ENCODE measurements around the gene CDC42EP3.

The CDC42EP3 gene

GRCh38 chr2:37671816-37672103 lies 318 bp upstream of the CDC42EP3 start:
- no peak for TF ChIP-seq CTCF (conservative IDR thresholded peaks at IDR 0.05; ENCODE audit: low read depth, low read length)
- Histone ChIP-seq H3K9ac (peak overlapping the region; percentile 59; the same call in 1 of the 2 replicates), H4K20me1 (ENCODE audit: insufficient read depth) (no peaks in the 10 kb centered on the region), H3K4me1 (ENCODE audit: low read depth, poor library complexity, severe bottlenecking) (peaks cover 35% of the 10 kb centered on the region), H2AFZ (ENCODE audit: low read depth) (peak overlapping the region; percentile 82), H3K4me2 (peak overlapping the region; percentile 61), H3K27me3 (ENCODE audit: insufficient read depth, low read depth) (no peaks in the 10 kb centered on the region), H3K4me3 (IDR thresholded peaks at IDR 0.05; ENCODE audit: insufficient read depth, low read depth, low read length) (no peak overlapping the region), H3K79me2 (ENCODE audit: insufficient read depth, low read depth) (peaks cover 17% of the 10 kb centered on the region; the same call in 1 of the 2 replicates), H3K36me3 (ENCODE audit: insufficient read depth) (no peaks in the 10 kb centered on the region), H3K27ac (peak overlapping the region; percentile 49; the same call in 1 of the 2 replicates)

GRCh38 chr2:37670378-37671008 lies 949 bp downstream of the CDC42EP3 start:
- no peak for TF ChIP-seq CTCF (conservative IDR thresholded peaks at IDR 0.05; ENCODE audit: low read depth, low read length)

GRCh38 chr2:37669446-37669845 lies 2.0 kb downstream of the CDC42EP3 start:
- Histone ChIP-seq H4K20me1 (ENCODE audit: insufficient read depth) (no peaks in the 10 kb centered on the region), H2AFZ (ENCODE audit: low read depth) (no peak overlapping the region), H3K27me3 (ENCODE audit: insufficient read depth, low read depth) (no peaks in the 10 kb centered on the region), H3K4me2 (peak overlapping the region; percentile 99; the same call in 1 of the 2 replicates), H3K9ac (no peak overlapping the region), H3K36me3 (ENCODE audit: insufficient read depth) (no peaks in the 10 kb centered on the region), H3K4me1 (ENCODE audit: low read depth, poor library complexity, severe bottlenecking) (peaks cover 35% of the 10 kb centered on the region), H3K27ac (no peak overlapping the region), H3K4me3 (IDR thresholded peaks at IDR 0.05; ENCODE audit: insufficient read depth, low read depth, low read length) (no peak overlapping the region), H3K79me2 (ENCODE audit: insufficient read depth, low read depth) (peaks cover 17% of the 10 kb centered on the region; the same call in 1 of the 2 replicates)
- TF ChIP-seq CTCF (conservative IDR thresholded peaks at IDR 0.05; ENCODE audit: low read depth, low read length), result no peak

More at GRCh38 chr2:37670378-37671008, 949 bp downstream of the CDC42EP3 start:
- Histone ChIP-seq H3K27me3 (ENCODE audit: insufficient read depth, low read depth) (no peaks in the 10 kb centered on the region), H3K36me3 (ENCODE audit: insufficient read depth) (no peaks in the 10 kb centered on the region), H3K4me1 (ENCODE audit: low read depth, poor library complexity, severe bottlenecking) (peaks cover 35% of the 10 kb centered on the region), H3K4me3 (IDR thresholded peaks at IDR 0.05; ENCODE audit: insufficient read depth, low read depth, low read length) (peak overlapping the region; percentile 69), H2AFZ (ENCODE audit: low read depth) (peak overlapping the region; percentile 58), H3K27ac (no peak overlapping the region), H4K20me1 (ENCODE audit: insufficient read depth) (no peaks in the 10 kb centered on the region), H3K4me2 (peak overlapping the region; percentile 99), H3K9ac (peak overlapping the region; percentile 54; the same call in 1 of the 2 replicates), H3K79me2 (ENCODE audit: insufficient read depth, low read depth) (peaks cover 17% of the 10 kb centered on the region; the same call in 1 of the 2 replicates)

GRCh38 chr2:37667704-37668103 lies 3.7 kb downstream of the CDC42EP3 start:
- Histone ChIP-seq H3K27ac (no peak overlapping the region), H2AFZ (ENCODE audit: low read depth) (no peak overlapping the region), H3K4me2 (no peak overlapping the region), H3K4me3 (IDR thresholded peaks at IDR 0.05; ENCODE audit: insufficient read depth, low read depth, low read length) (no peak overlapping the region), H3K4me1 (ENCODE audit: low read depth, poor library complexity, severe bottlenecking) (peaks cover 28% of the 10 kb centered on the region), H3K9ac (no peak overlapping the region), H4K20me1 (ENCODE audit: insufficient read depth) (no peaks in the 10 kb centered on the region), H3K36me3 (ENCODE audit: insufficient read depth) (no peaks in the 10 kb centered on the region), H3K27me3 (ENCODE audit: insufficient read depth, low read depth) (no peaks in the 10 kb centered on the region), H3K79me2 (ENCODE audit: insufficient read depth, low read depth) (peaks cover 17% of the 10 kb centered on the region; the same call in 1 of the 2 replicates)
- TF ChIP-seq CTCF (conservative IDR thresholded peaks at IDR 0.05; ENCODE audit: low read depth, low read length), result no peak

All from KMS-11 (cell line).